NCI-H2227 treated with DMSO at 0.1 percent for 48 hours (cell line): Measurements from ENCODE around the gene HSPA5.
A peak's percentile ranks its signal among the peaks of the same experiment; 100 is the strongest.

ENCODE experiments used
- DNase-seq: peaks from one replicate; lab custom pipeline; 2025; lab: John Stamatoyannopoulos, UW

The HSPA5 gene

DNA sequence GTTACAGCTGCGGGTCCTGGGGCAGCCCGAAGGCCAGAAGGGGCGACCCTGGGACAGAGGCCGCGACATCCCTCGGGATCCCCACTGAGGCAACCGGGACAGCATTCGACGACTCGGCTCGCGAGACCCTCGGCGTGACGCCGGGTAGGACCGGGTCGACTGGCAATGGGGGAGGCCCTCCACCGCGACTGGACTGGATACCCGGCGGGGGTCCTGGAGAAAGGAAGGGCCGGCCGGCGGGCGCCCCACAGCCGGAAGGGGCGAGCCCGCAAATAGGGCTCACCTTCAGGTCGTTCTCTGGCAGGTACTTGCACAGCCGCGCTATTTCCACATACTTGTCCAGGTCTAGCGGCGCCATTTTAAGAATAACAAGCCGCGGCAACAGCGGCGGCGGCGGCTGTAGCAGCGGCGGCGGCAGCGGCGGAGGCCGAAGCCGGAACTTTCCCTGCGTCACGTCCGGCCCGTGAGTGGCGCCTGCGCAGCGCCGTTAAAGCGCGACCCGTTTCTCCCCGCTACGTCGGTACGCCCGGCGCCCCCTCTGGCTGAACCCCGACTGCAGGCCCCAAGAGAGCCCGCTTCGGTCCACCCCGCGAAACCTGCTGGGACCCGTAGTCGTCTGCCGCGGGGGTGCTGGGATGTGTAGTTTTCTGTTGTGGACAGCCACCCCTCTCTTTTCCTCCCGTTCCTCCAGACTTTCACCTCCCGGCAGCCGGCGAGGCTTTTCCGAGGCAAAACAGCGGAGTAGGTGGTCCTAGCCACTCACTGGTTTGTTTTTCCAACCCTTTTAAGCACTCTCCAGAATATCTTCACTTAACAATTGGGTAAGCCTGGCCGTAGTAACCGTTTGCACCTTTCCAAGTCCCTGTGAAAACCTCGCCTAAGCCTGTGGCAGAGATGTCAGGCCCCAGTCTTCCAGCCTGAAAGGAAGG lies 51.5 kb downstream of the HSPA5 start, which contains the start of gene PPP6C:
Gene PPP6C (minus strand): TSS at position 443 of the 929 bp plus-strand sequence. CDS start 85 bp downstream, at position 358.
- peak; percentile 92 for DNase-seq

DNA sequence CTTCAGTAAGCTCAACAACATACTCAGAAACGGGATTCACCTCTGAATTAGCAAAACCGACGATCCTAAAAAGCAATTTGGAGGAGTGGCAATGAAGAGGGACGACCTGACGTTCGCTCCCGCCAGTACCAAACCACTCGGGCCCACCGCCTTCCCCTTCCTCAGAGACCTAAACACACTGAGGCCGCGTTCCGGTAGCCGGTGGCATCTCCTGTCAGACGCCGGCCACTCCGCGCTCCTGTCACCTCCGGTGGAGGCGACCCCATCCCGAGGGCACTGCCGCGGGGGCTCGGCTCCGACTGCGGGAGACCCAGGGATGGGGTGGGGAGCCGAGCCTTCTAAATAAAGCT lies 52.2 kb downstream of the HSPA5 start:
- peak; percentile 0 for DNase-seq
